SHP77 treated with DMSO at 0.1 percent for 48 hours (cell line): ENCODE data around the gene PEX12.
"Not testable (repeated sequence)": the region's sequence is repeated elsewhere in the genome, so short reads cannot be mapped to it uniquely, and the experiment has no call there.

Experiments
- DNase-seq: peaks from one replicate; lab custom pipeline; 2025; lab: John Stamatoyannopoulos, UW

PEX12 gene

GRCh38 chr17:35536664-35537171 lies 41.7 kb downstream of the PEX12 start:
- DNase-seq, result no peak

GRCh38 chr17:35535406-35535805 lies 43.0 kb downstream of the PEX12 start:
- DNase-seq, result not testable (repeated sequence)

GRCh38 chr17:35534576-35535093 lies 43.7 kb downstream of the PEX12 start:
- no peak for DNase-seq

- DNase-seq, result no peak
These were observed 47.2 kb downstream of the PEX12 start for GRCh38 chr17:35531160-35531559.

GRCh38 chr17:35529866-35530265 lies 48.5 kb downstream of the PEX12 start:
- DNase-seq, result no peak

- not testable (repeated sequence) for DNase-seq
These were observed 49.0 kb downstream of the PEX12 start for GRCh38 chr17:35529326-35529725.
